Measurements from ENCODE around the gene TENM4.

Gene TENM4

GRCh38 chr11:78688460-78688859, 752.4 kb downstream of the TENM4 start (continued):
- TF ChIP-seq ZC3H10 (CRISPR knock-in tag; IDR thresholded peaks at IDR 0.05): no peak

- ATAC-seq: no peak
These were observed 755.7 kb downstream of the TENM4 start for GRCh38 chr11:78685156-78685555.

GRCh38 chr11:78684377-78684776, 756.5 kb downstream of the TENM4 start:
- no peak for TF ChIP-seq ESRRG (CRISPR knock-in tag; IDR thresholded peaks at IDR 0.05)
- no peak for TF ChIP-seq CSDC2 (CRISPR knock-in tag; IDR thresholded peaks at IDR 0.05)
- TF ChIP-seq TCF4 (CRISPR knock-in tag; IDR thresholded peaks at IDR 0.05; ENCODE audit: borderline replicate concordance): no peak
- TF ChIP-seq ARNTL (CRISPR knock-in tag; IDR thresholded peaks at IDR 0.05; ENCODE audit: borderline replicate concordance, low read depth): no peak
- TF ChIP-seq GLIS3 (CRISPR knock-in tag; IDR thresholded peaks at IDR 0.05): no peak
- TF ChIP-seq TSHZ2 (CRISPR knock-in tag; IDR thresholded peaks at IDR 0.05): no peak
- TF ChIP-seq CSRNP3 (CRISPR knock-in tag; IDR thresholded peaks at IDR 0.05): no peak
- TF ChIP-seq ZFP3 (CRISPR knock-in tag; IDR thresholded peaks at IDR 0.05): no peak
- TF ChIP-seq ZNF8 (CRISPR knock-in tag; IDR thresholded peaks at IDR 0.05): no peak
- TF ChIP-seq OSR1 (CRISPR knock-in tag; IDR thresholded peaks at IDR 0.05): no peak
- no peak for TF ChIP-seq ISL1 (CRISPR knock-in tag; IDR thresholded peaks at IDR 0.05)
- no peak for TF ChIP-seq SNAI2 (CRISPR knock-in tag; IDR thresholded peaks at IDR 0.05)
- no peak for ATAC-seq

More at GRCh38 chr11:78685156-78685555, 755.7 kb downstream of the TENM4 start:
- TF ChIP-seq, protein P1, sequence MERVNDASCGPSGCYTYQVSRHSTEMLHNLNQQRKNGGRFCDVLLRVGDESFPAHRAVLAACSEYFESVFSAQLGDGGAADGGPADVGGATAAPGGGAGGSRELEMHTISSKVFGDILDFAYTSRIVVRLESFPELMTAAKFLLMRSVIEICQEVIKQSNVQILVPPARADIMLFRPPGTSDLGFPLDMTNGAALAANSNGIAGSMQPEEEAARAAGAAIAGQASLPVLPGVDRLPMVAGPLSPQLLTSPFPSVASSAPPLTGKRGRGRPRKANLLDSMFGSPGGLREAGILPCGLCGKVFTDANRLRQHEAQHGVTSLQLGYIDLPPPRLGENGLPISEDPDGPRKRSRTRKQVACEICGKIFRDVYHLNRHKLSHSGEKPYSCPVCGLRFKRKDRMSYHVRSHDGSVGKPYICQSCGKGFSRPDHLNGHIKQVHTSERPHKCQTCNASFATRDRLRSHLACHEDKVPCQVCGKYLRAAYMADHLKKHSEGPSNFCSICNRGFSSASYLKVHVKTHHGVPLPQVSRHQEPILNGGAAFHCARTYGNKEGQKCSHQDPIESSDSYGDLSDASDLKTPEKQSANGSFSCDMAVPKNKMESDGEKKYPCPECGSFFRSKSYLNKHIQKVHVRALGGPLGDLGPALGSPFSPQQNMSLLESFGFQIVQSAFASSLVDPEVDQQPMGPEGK (CRISPR knock-in tag; IDR thresholded peaks at IDR 0.05; ENCODE audit: borderline replicate concordance): no peak
- TF ChIP-seq SNAI2 (CRISPR knock-in tag; IDR thresholded peaks at IDR 0.05) (no peak), ISL1 (CRISPR knock-in tag; IDR thresholded peaks at IDR 0.05) (no peak), TCF4 (CRISPR knock-in tag; IDR thresholded peaks at IDR 0.05; ENCODE audit: borderline replicate concordance) (no peak), CREB5 (CRISPR knock-in tag; IDR thresholded peaks at IDR 0.05; ENCODE audit: low read depth) (no peak), CSDC2 (CRISPR knock-in tag; IDR thresholded peaks at IDR 0.05) (no peak), ARNTL (CRISPR knock-in tag; IDR thresholded peaks at IDR 0.05; ENCODE audit: borderline replicate concordance, low read depth) (no peak), ESRRG (CRISPR knock-in tag; IDR thresholded peaks at IDR 0.05) (no peak), CSRNP3 (CRISPR knock-in tag; IDR thresholded peaks at IDR 0.05) (no peak), BACH2 (CRISPR knock-in tag; IDR thresholded peaks at IDR 0.05; ENCODE audit: borderline replicate concordance) (no peak)
- TF ChIP-seq, protein P2, sequence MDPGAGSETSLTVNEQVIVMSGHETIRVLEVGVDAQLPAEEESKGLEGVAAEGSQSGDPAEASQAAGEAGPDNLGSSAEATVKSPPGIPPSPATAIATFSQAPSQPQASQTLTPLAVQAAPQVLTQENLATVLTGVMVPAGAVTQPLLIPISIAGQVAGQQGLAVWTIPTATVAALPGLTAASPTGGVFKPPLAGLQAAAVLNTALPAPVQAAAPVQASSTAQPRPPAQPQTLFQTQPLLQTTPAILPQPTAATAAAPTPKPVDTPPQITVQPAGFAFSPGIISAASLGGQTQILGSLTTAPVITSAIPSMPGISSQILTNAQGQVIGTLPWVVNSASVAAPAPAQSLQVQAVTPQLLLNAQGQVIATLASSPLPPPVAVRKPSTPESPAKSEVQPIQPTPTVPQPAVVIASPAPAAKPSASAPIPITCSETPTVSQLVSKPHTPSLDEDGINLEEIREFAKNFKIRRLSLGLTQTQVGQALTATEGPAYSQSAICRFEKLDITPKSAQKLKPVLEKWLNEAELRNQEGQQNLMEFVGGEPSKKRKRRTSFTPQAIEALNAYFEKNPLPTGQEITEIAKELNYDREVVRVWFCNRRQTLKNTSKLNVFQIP (CRISPR knock-in tag; IDR thresholded peaks at IDR 0.05; ENCODE audit: borderline replicate concordance, low read depth): no peak
